ENCODE measurements around the gene HRH1. TPM values are rescaled to one million over a fixed set of nuclear protein-coding genes. Genes with fewer than 3 reads are reported as not detected.
A peak's percentile ranks its signal among the peaks of the same experiment; 100 is the strongest.

The HRH1 gene
- total RNA-seq, 1 donor from 2014 or later = 1.4 TPM

- Histone ChIP-seq H3K4me1 (peaks cover 29% of the 10 kb centered on the region), H3K4me3 (no peak overlapping the region), H3K36me3 (no peaks in the 10 kb centered on the region), H3K9me3 (replicated peaks) (no peaks in the 10 kb centered on the region), H3K27me3 (ENCODE audit: low read depth) (no peaks in the 10 kb centered on the region), H3K27ac (replicated peaks) (no peak overlapping the region)
- no peak for TF ChIP-seq CTCF (IDR thresholded peaks at IDR 0.05; ENCODE audit: borderline replicate concordance)
- intact Hi-C loops (cut with micrococcal nuclease) = no loop called here
- no peak for DNase-seq
These were observed 33.4 kb downstream of the HRH1 start for GRCh38 chr3:11187681-11188080.

- DNase-seq = no peak
- Histone ChIP-seq H3K27ac (replicated peaks) (no peak overlapping the region), H3K4me3 (no peak overlapping the region), H3K36me3 (no peaks in the 10 kb centered on the region), H3K9me3 (replicated peaks) (peaks cover under 1% of the 10 kb centered on the region), H3K27me3 (ENCODE audit: low read depth) (no peaks in the 10 kb centered on the region), H3K4me1 (peaks cover 29% of the 10 kb centered on the region)
- intact Hi-C loops (cut with micrococcal nuclease) = no loop called here
- no peak for TF ChIP-seq CTCF (IDR thresholded peaks at IDR 0.05; ENCODE audit: borderline replicate concordance)
These were observed 33.9 kb downstream of the HRH1 start for GRCh38 chr3:11188231-11188630.

DNA sequence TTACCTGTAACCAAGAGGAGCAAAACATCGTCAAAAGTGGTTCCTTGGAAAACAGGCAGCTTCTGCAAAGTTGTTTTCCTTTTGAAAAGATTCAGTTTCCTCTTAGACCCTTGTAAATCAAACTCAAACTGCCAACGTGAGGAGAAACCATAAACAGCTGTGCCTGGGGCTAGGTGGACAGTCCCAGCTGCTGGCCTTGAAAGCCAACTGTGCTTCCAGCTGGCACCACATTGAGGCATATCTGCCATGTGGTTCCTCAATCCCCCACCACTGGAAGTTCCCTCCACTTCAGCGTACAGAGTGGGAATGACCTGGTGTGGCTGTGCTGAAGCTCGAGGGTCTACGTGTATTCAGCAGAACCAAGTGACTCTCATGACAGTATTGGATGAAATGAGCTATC, 40.9 kb downstream of the HRH1 start:
- intact Hi-C loops (cut with micrococcal nuclease) = no loop called here
- Histone ChIP-seq H3K36me3 (no peaks in the 10 kb centered on the region), H3K4me1 (peaks cover 20% of the 10 kb centered on the region), H3K4me3 (no peak overlapping the region), H3K27ac (replicated peaks) (peak overlapping the region; percentile 9), H3K27me3 (ENCODE audit: low read depth) (peaks cover 26% of the 10 kb centered on the region), H3K9me3 (replicated peaks) (peaks cover 7% of the 10 kb centered on the region)
- no peak for TF ChIP-seq CTCF (IDR thresholded peaks at IDR 0.05; ENCODE audit: borderline replicate concordance)
- no peak for DNase-seq

DNA sequence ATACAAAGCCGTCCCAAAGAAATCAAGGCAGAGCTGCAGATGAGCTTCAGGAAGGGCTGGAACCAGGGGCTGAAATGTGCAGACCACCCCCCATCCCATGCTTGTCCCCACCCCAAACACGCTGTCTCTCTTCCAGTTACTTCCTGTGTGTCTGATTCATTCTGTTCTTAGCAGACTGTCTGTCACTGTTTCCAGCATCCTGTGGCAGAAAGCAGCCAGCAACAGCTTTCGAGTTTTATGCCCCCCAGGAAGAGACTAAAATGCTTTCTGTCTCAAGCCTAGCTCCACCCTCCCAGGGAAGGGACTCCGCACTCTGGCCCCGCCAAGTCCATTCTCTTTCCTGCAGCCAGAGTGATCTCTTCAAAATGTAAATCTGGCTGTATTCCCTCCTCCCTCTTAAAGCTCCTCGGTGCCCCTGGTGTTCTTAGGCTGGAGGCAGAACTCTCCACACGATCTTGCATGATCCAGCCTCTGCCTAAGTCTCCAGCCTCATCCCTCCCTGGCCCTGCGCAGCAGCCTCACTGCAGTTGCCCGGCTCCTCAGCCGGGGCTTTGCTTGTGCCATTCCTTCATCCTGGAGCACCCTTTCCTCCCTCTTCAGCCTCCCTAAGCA, 41.5 kb downstream of the HRH1 start:
- H3K36me3 ChIP-seq = no peaks in the 10 kb centered on the region
- H3K27me3 ChIP-seq (ENCODE audit: low read depth) = peaks cover 26% of the 10 kb centered on the region
- no peak for DNase-seq
- H3K4me1 ChIP-seq = peaks cover 23% of the 10 kb centered on the region
- peaks cover 7% of the 10 kb centered on the region for H3K9me3 ChIP-seq (replicated peaks)
- intact Hi-C loops (cut with micrococcal nuclease) = no loop called here
- H3K4me3 ChIP-seq = no peak overlapping the region
- peak overlapping the region; percentile 21 for H3K27ac ChIP-seq (replicated peaks)
- TF ChIP-seq CTCF (IDR thresholded peaks at IDR 0.05; ENCODE audit: borderline replicate concordance) = no peak

DNA sequence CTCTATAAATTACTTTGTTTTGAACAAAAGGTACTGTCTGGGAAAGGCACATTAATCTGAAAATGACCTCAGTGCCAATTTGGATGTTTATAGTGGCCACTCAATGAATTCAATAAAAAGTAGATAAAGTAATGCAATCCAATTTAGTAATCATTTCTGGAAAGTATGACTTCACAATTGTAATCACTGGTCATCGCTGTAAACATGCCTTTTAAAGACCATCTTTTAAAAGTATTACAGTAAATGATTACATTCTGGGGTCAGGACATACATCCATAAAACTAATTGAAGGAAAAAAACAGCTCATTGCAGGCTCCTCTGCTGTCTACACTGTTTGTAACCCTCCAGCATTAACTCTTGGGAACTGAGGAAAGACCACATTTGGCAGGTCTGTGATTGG, 43.2 kb downstream of the HRH1 start:
- Histone ChIP-seq H3K4me1 (peaks cover 31% of the 10 kb centered on the region), H3K36me3 (no peaks in the 10 kb centered on the region), H3K27ac (replicated peaks) (no peak overlapping the region), H3K9me3 (replicated peaks) (peaks cover 7% of the 10 kb centered on the region), H3K27me3 (ENCODE audit: low read depth) (peaks cover 26% of the 10 kb centered on the region), H3K4me3 (no peak overlapping the region)
- no peak for TF ChIP-seq CTCF (IDR thresholded peaks at IDR 0.05; ENCODE audit: borderline replicate concordance)
- intact Hi-C loops (cut with micrococcal nuclease) = no loop called here
- DNase-seq = no peak
